Measurements from ENCODE around the gene IFT122. TPM values are rescaled to one million over a fixed set of nuclear protein-coding genes. Genes with fewer than 3 reads are reported as not detected.
A peak's percentile ranks its signal among the peaks of the same experiment; 100 is the strongest.

IFT122 gene
- total RNA-seq, 2 donors from 2014 or later = 18.8 to 21.6 TPM

DNA sequence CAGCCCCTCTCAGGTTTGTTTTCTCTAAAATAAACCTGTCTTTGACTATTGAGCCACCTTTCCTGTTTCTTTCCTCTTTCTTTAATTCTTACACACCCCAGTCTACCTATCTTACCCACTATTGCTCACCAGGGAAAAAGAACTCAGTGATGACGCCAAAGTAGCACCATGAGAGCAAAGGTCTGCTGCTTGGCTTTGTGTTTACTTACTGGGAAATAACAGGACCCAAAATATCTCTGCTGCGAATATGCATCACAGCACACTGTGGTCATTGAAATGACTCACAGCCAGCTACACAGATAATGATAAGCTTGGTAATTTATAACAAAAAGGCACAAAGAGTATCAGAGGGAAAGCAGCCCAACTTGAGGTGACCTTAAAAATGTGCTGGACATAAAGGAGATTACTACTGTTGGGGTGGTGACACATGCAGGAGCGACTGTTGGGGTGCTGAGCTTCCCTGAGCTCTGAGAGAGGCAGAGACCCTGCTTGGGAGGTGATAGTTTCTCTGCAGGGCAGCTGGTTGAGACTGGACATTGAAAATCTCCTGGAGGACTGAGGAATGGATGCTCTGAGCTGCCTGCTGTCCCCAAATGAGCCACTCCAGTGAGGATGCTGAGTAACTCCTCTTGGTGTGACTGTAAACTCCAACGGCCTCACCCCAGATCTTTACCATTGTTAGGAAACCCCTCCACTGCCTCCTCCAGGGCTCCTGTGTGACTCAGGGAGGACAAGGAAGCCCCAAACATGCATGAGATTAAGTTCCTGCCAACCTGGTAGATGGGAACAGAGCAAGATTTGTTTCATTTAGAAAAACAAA lies 26.1 kb upstream of the IFT122 start:
- peak; percentile 54 for ATAC-seq
- DNase-seq = peak in 1 of 2 donors; percentile 2
- intact Hi-C loops (cut with DNase I, micrococcal nuclease) = no loop called here

DNA sequence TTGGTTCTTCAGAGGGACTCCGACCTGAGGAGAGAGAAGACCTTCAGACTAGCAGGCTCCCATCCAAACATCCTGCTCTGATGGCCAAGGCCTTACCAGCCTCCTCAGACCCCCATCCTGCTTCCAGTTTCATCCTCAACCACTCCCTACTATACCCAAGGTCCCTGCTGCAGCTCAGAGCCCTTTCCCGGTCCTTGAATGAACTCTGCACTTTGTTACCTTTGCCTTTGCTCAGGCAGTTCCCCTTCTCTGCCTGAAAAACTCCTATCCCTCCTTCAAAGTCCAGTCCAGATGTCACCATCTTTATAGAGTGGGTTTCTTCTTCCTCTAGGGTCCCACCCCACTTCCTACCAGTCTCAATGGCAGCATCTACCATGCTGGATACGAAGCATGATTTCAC lies 24.6 kb upstream of the IFT122 start:
- ATAC-seq (no peak), DNase-seq (peak in 1 of 2 donors; percentile 5)
- intact Hi-C loops (cut with DNase I, micrococcal nuclease) = no loop called here

DNA sequence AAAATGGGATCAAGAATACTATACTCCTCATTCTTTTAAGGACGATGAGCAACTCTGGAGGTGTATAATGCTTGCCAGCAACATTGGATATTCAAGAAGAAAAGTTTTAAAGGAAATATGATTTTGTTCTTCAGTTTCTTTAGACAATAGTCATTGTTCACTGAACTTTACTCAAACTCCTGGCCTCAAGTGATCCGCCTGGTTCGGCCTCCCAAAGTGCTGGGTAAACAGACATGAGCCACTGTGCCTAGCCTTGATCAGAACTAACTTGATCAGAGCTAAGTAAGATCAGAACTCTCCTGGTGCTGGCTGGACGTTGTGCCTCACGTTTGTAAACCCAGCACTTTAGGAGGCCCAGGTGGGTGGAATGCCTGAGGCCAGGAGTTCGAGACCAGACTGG lies 24.2 kb upstream of the IFT122 start:
- DNase-seq = no peak
- no peak for ATAC-seq
- intact Hi-C loops (cut with DNase I, micrococcal nuclease) = no loop called here

DNA sequence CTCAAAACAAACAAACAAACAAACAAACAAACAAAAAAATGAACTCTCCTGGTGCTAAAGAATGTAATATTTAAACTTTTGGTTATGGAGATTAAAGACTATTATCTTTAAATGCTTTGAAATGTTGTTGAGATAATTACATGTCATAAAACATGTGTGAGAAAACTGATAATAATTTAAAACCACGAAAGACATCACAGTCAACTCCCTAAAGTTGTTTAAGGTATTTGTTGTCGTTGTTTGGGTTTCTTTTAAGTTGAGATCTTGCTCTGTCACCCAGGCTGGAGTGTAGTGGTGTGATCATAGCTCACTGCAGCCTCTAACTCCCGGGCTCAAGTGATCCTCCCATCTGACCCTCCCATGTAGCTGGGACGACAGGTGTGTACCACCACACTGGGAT lies 23.6 kb upstream of the IFT122 start:
- intact Hi-C loops (cut with DNase I, micrococcal nuclease) = no loop called here
- DNase-seq (no peak), ATAC-seq (no peak)

DNA sequence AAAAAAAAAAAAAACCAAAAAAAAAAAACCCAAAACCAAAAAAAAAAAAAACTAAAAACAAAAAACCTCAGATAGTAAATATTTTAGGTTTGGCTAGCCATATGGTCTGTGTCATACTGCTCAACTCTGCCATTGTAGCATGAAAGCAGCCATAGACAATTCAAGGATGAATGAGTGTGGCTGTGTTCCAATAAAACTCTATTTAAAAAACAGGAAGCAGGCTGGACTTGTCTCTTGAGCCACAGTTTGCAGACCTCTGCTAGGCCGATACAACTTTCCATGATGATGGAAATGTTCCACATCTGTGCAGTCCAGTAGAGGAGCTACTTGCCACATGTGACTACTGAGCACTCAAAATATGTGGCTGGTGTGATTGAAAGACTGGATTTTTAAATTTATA lies 22.7 kb upstream of the IFT122 start:
- no peak for ATAC-seq
- intact Hi-C loops (cut with DNase I, micrococcal nuclease) = no loop called here

DNA sequence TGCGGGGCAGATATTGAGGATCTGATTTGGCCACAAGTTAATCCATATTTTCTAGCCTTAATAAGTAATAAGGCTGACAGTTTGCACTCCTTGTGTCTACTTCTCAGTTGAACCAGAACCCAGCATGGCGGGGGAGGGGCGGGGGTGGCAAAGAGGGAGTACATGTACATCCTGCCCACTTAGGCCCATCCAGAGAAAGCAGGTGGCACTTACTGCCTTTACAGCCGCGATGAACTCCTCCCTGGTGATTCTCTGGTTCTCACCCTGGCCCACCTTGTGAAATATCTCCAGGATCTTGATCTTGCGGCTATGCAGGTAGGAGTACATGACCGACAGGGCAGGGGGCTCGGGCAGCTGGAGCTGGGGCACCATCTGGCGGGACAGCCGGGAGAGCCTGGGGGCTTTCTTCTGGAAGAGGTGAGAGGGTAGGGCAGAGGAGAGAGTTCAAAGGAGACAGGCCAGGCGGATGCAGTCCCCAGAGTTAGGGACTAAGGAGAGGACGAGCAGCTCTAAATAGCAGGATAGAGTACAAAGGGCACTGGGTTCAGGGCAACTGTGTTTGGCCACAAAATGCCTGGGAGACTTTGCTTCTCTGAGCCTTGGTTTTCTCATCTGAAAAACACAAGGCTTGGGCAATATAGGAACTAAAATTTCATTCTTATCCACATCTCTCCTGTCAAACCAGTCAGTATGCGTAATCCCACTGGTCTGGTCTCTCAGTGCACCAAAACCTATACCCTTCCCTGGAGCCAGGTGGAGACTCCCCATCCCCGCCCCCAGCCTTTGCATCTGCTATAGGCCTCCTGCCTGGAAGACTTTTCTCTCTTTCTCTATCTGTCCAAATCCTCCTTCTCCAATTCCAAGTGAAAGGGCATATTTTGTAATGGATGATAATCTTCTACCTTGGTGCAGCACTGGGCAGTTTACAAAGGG lies 21.7 kb upstream of the IFT122 start:
- ATAC-seq = no peak
- intact Hi-C loops (cut with DNase I, micrococcal nuclease) = no loop called here
- no peak for DNase-seq

More for the DNA sequence above, 22.7 kb upstream of the IFT122 start:
- no peak for DNase-seq

DNA sequence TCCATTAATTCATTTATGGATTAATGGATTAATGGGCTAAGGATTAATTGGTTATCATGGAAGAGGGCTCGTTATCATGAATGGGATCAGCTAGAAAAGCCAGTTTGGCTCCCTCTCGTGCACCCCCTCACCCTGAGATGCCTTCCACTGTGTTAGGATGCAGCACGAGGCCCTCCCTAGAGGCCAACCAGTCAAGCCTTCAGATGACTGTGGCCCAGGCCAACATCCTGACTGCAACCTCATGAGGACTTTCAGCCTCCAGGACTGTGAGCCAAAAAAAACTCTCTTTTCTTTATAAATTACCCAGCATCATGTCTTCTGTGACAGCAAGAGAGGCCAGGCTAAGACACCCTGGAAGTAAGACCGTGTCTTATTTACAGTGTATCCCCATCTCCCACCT lies 20.5 kb upstream of the IFT122 start:
- ATAC-seq = no peak
- DNase-seq = no peak
- intact Hi-C loops (cut with DNase I, micrococcal nuclease) = no loop called here

DNA sequence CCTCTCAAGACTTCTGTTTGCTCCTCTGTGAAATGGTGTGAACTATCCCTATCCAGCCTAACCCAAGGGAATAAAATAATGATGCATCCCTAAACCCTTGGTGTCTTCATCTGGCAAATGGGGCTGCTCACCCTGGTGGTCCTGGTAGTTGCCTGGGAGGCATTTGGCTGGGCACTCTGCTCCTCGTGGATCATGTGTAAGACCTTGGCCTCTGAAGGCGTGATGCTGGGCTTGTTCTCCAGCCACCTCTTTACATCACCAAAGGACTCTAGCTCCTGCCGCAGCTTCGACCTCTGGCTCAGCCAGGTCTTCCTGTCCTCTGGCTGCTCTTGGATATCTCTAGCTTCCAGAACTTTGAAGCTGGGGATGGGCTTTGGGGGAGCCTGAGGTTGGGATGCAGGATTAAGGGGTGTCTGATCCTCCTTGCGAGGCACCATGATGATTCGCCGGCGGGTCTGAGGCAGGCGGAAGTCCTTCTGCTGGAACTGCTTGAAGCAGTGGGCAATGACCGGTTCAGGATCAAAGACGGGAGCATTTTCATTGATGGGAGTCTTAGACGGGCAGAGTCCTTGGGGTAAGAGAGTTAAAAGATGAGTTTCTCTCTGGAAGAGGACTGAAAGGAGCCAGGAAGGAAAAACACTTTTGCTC lies 18.7 kb upstream of the IFT122 start:
- DNase-seq = peak in 1 of 2 donors; percentile 10
- intact Hi-C loops (cut with DNase I, micrococcal nuclease) = no loop called here
- ATAC-seq = no peak

DNA sequence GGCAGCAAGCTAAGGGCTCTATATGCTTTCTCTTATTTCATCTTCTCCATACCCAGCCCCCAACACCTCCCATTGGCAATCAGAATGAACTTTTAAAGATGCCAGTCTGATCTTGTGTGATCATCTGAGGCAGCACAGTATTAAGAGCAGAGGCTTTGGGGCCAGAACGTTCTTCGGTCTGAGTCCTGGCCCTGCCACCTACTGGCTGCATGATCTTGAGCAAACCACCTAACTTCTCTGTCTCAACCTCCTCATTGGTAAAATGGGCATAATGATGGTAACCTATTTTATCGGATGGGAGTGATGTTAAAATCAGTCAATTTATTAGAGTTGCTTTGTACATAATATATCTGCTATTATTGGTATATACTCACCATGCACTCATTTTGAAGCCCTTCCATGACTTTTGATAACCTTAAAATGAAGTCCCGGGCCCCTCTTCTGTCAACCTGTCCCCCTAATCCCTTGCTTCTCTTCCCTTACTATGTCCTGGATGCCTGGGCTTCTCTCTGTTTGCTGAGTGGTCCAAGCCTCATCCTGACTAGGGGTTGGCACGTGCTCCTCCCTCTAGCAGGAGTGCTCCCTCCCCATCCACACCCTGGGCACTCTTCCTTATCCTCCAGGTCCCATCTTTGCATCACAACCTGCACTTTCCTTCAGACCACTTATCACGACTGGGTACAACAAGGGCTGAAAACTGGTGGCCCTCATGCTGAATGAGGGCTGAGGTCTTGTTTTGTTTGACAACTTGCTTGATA lies 17.9 kb upstream of the IFT122 start:
- ATAC-seq (no peak), DNase-seq (peak in 1 of 2 donors; percentile 17)
- intact Hi-C loops (cut with DNase I, micrococcal nuclease) = no loop called here

DNA sequence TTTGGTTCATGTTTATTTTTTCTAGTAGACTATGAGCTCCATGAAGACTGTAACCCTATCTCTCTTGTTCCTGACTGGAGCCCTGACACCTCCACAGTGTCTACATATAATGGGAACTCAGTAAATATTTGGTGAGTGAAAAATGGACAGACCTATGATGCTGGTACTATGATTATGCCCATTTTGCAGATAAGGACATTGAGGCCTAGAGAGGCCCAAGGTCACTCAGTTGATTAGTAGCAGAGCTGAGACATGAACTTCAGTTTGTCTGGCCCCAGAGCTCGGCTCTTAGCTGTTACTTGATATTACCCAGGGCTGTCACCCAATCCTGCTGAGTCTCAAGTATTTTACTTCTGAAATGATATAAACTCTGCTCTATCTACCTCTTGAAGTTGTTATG lies 17.1 kb upstream of the IFT122 start:
- ATAC-seq = no peak
- intact Hi-C loops (cut with DNase I, micrococcal nuclease) = no loop called here
- DNase-seq = no peak

DNA sequence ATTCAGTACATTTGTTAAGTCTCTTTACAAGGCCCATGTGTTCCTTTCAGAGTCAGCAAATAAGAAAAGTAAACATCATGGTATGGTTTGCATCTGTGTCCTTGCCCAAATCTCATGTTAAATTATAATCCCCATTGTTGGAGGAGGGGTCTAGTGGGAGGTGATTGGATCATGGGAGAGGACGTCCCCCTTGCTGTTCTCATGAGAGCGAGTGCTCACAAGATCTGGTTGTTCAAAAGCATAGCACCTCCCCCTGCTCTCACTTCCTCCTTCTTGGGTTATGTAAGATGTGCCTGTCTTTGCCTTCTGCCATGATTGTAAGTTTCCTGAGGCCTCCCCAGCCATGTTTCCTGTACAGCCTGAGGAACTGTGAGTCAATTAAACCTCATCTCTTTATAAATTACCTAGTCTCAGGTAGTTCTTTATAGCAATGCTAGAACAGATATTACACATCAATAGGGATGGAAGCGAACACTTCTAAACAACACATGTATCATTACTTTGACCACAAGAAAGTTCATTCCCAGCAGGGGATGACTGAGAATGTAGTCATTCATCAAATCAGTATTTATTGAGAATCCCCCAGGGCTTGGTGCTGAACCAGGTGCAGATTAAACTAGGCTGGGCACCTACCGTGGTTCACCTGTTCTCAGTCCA lies 15.7 kb upstream of the IFT122 start:
- intact Hi-C loops (cut with DNase I, micrococcal nuclease) = no loop called here
- peak in 1 of 2 donors; percentile 33 for DNase-seq
- ATAC-seq = peak; percentile 41

DNA sequence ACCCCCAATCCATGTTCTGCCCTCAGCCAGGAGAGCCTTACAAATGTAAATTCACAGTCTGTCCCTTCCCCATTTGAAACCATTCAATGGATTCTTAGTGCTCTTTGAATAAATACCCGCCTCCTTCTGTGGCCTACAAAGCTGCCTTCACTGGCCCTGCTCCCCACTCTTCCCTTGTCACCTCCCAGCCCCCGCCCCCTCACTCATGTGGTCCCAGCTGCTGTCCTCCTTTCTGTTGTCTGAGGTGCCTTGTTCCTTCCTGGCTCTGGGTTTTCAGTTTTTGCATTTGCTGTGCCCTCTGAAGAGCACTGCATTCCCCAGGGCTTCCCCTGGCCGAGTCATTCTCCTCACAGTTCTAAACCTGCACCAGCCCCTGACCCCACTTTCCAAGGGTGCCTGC lies 14.8 kb upstream of the IFT122 start:
- intact Hi-C loops (cut with DNase I, micrococcal nuclease) = no loop called here
- ATAC-seq = no peak
- no peak for DNase-seq

DNA sequence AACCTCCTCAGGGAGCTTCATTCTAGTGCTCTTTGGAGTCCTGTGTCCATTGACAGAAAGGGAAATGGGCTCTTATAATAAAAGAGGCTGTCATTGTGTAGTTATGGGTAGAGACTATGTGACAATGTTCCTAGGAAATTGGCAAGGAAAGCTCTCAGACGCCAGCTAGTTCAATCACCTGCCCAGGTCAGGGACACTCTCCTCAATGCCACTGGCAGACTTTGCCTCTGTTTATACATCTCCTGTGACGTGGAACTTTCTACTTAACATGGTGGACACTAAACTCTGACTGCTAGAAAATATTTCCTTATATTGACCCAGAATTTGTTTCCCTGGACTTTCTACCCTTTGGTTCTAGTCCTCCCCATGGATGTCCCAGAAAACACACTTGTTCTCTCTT lies 14.4 kb upstream of the IFT122 start:
- intact Hi-C loops (cut with DNase I, micrococcal nuclease) = no loop called here
- ATAC-seq = no peak
- DNase-seq = no peak

DNA sequence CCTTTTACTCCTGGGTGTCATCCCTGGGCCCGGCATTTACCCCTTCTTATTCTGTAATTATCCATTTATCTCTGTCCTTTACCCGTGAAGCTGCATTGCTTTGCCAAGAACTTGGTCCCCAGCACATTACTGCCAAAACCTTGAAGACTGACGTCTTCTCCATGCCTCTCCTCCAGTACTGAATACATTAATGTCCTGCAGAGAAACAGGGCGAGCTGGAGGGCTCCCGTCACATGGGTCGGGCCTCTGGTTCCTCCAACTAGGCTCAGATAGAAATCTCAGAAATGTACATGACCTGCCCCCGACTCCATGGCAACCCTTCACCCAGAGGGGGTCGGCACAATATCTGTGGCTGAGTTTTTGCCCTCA lies 12.0 kb upstream of the IFT122 start:
- intact Hi-C loops (cut with DNase I, micrococcal nuclease) = no loop called here
- DNase-seq (no peak), ATAC-seq (peak; percentile 5)

DNA sequence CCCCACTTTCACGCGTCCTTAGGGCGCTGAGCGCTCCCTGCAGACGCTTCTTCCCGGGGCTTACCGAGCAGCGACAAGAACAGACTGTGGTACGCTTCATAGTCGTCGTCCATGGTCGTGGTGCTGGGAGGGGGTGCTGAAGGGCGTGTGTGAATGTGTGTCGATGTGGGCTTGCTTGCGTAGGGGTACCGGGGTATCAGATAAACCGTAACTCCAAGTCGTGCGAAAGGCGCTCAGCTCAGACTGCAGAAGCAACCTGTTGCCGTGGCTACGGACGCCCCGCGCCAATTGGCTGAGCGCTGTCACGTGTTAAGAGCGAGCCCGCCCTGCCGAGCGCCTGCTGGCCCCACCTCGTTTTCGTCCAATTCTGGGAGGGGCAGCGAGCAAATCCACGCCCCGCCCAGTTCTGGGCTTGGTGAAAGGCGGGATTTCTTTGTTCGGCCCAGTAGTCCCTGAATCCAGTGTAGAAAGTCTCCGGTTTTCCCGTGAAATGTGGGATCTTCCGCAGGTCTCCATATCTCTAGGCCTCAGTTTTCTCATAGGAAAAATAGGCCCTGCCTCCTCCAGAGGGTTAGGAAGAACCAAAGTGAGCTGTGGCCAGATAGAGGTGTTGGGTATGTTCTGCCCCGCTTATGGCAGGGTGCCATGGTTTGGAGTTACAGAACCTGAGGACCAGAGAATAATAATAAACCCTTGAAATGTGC lies 11.5 kb upstream of the IFT122 start, which contains the start of gene EFCAB12:
EFCAB12 (minus strand) TSS at position 261 of the 704 bp plus-strand sequence; CDS start at position 113, 148 bp downstream.
- ATAC-seq (peak; percentile 95), DNase-seq (peak; percentile 94 to 96)
- intact Hi-C loops (cut with DNase I, micrococcal nuclease) = no loop called here

DNA sequence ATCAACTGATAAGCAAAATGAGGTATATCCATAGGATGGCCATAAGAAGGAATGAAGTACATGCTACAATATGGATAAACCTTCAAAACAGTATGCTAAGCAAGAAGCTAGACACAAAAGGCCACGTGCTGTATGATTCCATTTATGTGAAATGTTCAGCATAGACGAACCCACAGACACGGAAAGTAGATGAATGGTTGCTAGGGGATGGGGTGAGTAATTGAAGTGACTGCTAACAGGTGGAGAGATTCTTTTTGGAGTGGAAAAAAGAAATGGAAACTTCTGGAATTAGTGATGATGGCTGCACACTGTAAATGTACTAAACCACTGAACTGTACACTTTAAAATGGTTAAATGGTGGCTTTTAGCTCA lies 11.0 kb upstream of the IFT122 start:
- intact Hi-C loops (cut with DNase I, micrococcal nuclease) = no loop called here
- ATAC-seq (no peak), DNase-seq (no peak)

DNA sequence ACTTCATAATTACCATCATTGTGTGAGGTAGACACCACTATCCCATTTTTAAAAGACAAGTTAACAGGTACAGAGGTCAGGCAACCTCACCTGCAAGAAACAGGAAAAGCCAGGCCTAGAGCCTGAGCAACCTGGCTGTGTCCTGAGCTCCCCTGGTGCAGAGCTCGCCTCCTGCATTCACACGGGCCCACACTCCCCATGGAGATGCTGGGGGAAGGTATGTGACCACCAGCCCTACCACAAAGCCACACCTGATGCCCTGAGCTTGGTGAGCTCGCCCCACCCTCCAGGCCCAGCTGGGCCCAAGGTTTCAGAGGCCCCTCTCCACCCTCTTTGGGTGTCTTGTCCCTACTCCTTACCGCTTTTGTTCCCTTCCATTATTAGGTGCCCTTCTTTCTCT lies 10.4 kb upstream of the IFT122 start:
- DNase-seq (no peak), ATAC-seq (no peak)
- intact Hi-C loops (cut with DNase I, micrococcal nuclease) = no loop called here

DNA sequence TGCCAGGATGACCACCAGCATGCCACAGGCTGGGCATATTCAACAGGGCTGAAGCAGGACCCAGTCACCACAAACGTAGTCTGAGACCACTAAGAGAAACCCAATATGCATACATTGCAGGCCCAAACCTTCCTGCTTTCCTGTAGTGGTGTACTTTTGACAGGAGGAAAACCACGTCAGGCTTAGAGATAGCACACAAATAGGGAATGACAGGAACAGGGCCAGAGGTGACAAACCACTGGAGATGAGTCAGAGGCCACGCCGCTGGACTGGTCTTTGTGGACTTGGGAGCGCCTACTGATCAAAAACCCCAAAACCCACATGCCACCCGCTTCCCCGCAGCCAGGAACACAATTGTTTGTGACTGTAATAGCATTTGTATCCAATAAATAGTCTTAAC lies 8.0 kb upstream of the IFT122 start:
- intact Hi-C loops (cut with DNase I, micrococcal nuclease) = no loop called here
- no peak for ATAC-seq
- no peak for DNase-seq
